HG02852 (cell line): ENCODE results near the gene ZNF804B.
A peak's percentile ranks its signal among the peaks of the same experiment; 100 is the strongest.

Source experiments
- ATAC-seq: cut with Tn5 transposase; IDR thresholded peaks from one replicate; pipeline ENCODE4 v1.9.1; 2021; ENCODE audit warnings: mild to moderate bottlenecking, moderate library complexity; ENCODE audit not compliant: unreplicated experiment

The ZNF804B gene

GRCh38 chr7:88965371-88965770 is 205.9 kb downstream of the ZNF804B start:
- ATAC-seq, result no peak

GRCh38 chr7:88967432-88967831 is 207.9 kb downstream of the ZNF804B start:
- ATAC-seq, result no peak

DNA sequence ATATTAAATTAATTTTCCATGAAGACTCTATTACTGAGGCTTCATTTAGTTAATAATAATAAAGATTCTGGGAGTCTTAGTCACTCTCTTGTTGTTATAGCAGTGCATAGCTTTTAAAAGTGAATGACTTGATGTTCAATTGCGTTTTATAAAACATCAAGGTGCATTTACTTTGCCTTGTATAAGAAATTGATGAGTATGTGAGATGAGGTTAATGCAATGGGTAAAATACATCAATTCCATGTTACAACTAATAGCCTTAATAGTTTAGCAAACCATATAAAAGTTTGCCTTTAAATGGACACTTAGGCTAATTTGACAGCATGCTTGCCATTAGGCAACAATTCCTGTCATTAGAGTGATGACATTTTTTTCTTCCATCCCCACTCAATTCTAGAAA is 209.7 kb downstream of the ZNF804B start:
- no peak for ATAC-seq

GRCh38 chr7:88985295-88985694 is 225.8 kb downstream of the ZNF804B start:
- no peak for ATAC-seq

- no peak for ATAC-seq
Measured at GRCh38 chr7:89001306-89001705, 241.8 kb downstream of the ZNF804B start.

DNA sequence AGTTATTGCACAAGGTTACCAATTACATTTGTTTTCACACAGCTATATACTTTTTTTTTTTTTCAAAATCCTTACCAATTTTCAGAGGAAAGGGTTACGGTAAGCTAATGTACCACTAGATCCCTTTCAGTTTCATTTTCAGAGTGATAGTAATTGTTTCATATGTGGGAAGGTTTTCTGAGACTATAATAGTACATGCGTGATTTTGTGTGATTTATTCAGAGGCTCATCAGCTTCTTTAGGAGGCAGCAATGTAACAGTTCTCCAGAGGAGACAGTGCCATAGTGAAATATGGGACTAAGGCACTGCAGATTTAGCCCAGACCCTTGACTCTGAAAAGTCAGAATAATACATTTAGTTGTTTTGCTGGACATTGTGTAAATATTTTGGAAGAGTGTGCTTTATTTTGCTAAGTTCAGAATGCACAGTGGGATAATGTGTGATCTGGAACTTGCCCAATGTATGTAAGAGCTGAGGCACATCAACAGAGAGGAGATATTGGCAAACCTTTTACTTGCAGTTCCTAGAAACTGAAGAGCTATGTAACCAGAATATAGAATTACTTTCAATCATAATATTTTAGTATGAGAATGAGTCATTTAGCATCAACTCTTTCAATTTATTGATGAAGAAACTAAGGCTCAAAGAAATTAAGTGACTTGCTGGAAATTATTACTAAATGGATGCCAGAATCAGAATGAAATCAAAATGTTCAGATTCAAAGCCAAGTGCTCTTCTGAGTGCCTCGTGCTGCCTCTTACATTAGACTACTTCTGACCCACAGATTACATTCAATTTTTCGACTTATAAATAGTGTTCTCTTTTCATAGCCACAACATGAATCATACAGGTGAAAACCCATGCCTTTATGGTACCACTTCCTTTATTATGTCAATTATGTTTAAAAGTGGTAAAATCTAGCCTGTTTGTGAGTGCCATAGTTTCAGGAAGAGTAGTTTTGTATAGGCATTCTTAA is 243.8 kb downstream of the ZNF804B start:
- ATAC-seq, result peak; percentile 88

DNA sequence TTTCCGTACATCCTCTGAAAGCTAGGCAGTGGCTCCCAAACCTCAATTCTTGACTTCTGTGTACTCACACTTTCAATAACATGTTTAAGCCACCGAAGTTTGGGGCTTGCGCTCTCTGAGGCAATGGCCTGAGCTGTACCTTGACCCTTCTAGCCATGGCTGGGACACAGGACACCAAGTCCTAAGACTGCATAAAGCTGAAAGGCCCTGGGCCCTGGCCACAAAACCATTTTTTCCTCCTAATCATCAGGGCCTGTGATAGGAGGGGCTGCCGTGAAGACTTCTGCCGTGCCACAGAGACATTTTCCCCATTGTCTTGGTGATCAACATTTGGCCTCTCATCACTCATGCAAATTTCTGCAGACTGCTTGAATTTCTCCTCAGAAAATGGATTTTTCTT is 252.5 kb downstream of the ZNF804B start:
- ATAC-seq, result no peak

- no peak for ATAC-seq
Measured at GRCh38 chr7:89017695-89018094, 258.2 kb downstream of the ZNF804B start.

GRCh38 chr7:89021741-89022140 is 262.2 kb downstream of the ZNF804B start:
- ATAC-seq, result no peak

DNA sequence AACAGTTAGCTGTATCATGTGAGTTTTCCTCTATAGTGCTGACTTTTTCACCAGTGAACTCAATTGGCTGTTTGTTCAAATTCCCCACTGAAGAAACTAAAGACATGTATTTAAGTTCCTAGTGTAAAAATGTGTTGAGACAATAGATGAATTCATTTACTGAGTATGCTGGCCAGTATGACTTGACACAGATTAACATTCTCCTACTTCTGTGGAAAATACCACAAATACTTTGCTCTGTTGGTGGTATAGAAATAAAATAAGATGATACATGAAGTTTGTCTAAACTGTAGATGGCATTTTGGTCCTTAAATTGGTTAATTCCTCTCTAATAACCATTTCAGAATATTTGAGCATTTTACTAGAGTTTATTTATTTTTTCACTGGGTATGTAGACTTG is 263.7 kb downstream of the ZNF804B start:
- ATAC-seq, result no peak

DNA sequence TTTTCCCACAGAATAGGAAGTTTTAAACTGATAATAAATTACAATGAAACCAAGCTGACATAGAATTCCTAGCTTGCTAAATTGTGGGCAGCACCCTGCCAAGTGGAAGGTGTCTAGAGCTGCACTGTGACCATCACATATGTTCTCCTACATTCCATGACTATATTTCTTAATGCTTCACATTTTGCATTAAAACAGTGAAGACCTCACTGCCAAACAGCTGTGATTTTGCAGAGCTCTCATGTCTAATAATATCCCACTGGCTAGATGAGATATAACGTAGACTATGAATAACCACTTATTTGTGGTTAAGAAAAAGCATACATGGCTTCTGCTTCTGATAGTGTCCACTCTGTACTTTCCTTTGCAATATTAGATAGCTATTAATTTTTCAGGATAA is 264.4 kb downstream of the ZNF804B start:
- no peak for ATAC-seq

- ATAC-seq, result no peak
Measured at GRCh38 chr7:89027781-89028180, 268.3 kb downstream of the ZNF804B start.

DNA sequence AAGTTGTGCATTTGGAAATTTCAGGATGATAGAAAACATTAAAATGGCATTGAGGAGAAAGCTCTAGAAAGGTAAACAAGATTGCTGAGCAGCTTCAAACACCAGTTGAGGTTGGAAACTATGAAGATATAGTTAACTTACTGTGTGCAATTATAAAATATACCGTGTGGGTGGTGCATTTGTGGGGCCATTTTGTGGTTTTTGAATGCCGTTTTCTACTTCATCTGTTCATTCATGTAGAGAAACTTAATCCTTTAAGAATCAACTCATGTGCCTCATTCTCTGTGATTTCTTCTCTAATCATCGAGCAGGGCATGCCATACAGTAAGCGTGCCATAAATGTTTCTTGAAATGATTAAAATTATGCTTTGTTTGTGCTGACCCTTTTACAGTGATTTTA is 268.8 kb downstream of the ZNF804B start:
- ATAC-seq, result no peak

DNA sequence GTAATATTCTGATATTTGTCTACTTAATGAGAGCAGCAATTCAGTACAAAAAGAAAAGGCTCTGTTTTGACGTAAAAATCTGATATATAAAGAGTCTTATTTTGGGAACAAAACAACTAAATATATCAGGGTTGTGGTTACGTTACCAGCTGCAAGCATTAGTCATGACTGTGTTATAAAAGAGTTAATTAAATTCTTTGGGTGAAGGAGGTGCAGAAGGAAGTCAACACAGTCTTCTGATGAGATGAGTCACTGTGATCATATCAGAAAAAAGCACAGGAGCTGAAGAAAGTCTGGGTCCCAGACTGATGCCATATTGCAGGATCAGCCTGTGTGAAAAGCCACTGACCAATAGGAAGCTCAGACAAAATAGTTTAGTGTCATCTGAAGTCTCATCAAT is 270.4 kb downstream of the ZNF804B start:
- ATAC-seq, result no peak

DNA sequence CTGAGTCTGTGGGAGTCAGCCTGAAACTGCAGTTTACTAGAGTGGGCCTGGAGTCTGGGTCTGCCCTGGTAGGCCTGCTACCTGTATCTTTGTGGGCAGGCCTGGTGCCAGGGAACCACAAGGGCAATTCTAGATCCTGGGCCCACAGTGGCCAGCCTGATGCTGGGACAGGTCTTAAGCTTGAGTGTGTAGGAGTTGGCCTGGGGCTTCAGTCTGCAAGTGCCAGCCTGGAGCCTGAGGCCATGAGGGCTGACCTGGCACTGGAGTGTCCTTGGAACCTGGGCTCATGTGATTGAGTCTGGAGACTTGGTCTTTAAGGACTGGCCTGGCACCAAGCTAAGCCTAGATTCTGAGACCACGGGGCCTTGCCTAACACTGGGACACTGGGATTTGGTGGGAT is 281.7 kb downstream of the ZNF804B start:
- no peak for ATAC-seq

DNA sequence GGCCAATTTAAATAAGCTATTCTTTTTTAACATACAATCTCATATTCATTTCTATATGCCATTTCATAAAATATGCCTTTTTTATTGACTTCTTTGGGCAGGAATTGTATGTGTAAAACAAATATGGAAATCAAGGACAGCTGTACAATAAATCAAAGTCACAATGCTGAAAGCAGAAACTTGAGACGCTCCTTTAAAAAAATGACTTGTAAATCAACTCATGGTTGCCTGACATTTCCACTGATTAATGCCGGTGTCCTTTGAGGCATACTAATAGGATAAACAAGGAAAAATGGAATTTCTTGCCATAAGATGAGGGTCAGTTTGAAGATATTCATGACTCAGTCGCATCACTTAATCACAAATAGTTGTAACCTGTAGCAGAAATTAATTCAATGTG is 283.4 kb downstream of the ZNF804B start:
- ATAC-seq, result no peak

DNA sequence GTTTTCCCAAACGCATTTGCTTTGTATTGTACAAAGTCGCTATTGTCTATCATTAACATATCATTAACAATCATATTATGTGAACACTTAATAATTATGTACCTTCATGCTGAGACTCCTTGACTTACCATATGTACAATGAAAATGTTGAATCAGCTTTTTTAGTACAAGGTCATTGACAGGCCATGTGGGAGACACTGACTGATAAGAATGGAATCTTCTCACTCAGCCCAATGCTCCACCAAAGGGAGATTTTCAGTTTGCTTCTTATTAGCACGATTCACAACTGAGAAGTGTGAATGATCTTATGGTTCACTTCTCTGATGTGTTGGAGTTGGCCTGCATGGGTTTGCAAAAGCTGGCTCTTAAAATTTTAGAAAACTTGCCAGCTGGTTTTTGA is 289.5 kb downstream of the ZNF804B start:
- no peak for ATAC-seq

DNA sequence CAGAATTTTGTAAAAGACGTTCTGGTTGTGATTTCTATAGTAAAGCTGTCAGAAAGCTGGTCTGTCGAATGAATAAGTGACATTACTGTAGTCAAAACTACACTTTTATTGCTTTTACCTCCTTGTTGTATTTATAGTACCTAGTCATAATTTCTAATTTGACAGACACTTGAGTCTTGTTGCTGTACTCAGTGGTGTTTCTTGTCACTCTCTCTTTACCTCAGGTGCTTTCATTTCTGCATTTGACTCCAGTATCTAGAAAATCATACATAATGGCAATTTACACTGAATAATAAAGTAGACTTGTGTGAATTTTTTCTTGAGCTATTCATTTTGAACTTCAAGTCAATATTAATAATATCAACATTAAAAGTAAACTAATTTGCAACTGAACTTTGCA is 293.6 kb downstream of the ZNF804B start:
- ATAC-seq, result no peak

GRCh38 chr7:89054361-89054760 is 294.9 kb downstream of the ZNF804B start:
- ATAC-seq, result no peak

DNA sequence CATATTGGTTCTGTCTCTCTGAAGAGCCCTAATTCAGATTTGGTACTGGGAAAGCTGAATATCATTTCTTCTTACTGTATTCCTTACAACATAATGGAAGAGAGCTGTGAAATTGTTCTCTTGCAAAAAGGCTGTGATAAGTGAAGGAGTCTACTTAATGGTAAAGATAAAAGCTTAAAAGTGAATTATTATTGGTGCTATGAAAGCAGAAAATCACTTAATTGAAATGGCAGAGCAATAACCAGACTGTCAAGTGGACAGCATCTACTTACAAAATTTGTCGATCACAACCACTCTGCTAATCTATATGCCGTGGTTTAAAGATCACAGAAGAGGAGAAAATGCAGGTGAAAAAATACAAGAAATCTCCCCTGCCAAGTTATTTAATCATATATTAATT is 300.7 kb downstream of the ZNF804B start:
- no peak for ATAC-seq

DNA sequence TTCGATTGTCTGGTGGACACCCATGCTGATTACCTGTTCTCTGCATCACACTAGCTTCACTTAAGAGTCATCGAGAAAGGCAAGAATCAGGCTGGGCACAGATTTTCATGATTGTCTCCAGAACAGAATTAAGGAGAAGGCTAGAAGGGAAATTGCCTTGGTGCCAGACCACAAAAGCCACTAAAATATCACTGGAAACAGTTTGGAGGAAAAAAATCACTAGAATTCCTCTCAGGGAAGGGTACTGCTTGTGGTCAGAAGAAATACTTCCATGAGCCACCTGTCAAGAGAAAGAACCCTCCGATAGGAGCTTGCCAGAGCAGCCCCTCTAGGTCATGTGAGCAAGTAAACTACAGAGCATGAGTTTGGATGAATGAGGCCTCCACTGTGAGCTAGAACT is 305.3 kb downstream of the ZNF804B start:
- no peak for ATAC-seq

- no peak for ATAC-seq
Measured at GRCh38 chr7:89067048-89067447, 307.5 kb downstream of the ZNF804B start.

GRCh38 chr7:89072081-89072480 is 312.6 kb downstream of the ZNF804B start:
- no peak for ATAC-seq
